GM06990 (cell line): Measurements from ENCODE around the gene HERC5.

Experiments
- DNase-seq: peaks from one replicate; pipeline ENCODE4 v3.0.0-alpha.2; 2011; ENCODE audit not compliant: insufficient read length; ENCODE audit errors: extremely low read depth
- H3K27me3 ChIP-seq: replicated peaks from 2 replicates; pipeline ENCODE4 v1.6.0; 2011; ENCODE audit warnings: low read length; ENCODE audit not compliant: control insufficient read depth, insufficient read depth
- H3K36me3 ChIP-seq: 2 replicates; pipeline ENCODE4 v1.5.1; 2011; ENCODE audit warnings: low read length; ENCODE audit not compliant: control insufficient read depth, insufficient read depth
- H3K4me3 ChIP-seq: replicated peaks from 2 replicates; pipeline ENCODE4 v1.5.1; 2011; ENCODE audit warnings: low read depth, mild to moderate bottlenecking, control low read depth, low read length
- CTCF ChIP-seq: IDR thresholded peaks from 2 replicates; pipeline ENCODE4 v1.5.1; 2011; ENCODE audit warnings: low read length, control low read depth, mild to moderate bottlenecking, inconsistent platforms; ENCODE audit not compliant: insufficient read depth, poor library complexity, severe bottlenecking

The HERC5 gene

GRCh38 chr4:88481537-88481936 is 24.6 kb downstream of the HERC5 start:
- H3K36me3 ChIP-seq: no peaks in the 10 kb centered on the region
- TF ChIP-seq CTCF: no peak
- H3K4me3 ChIP-seq: no peak overlapping the region
- H3K27me3 ChIP-seq: no peaks in the 10 kb centered on the region
- DNase-seq: no peak

GRCh38 chr4:88489100-88489761 is 32.3 kb downstream of the HERC5 start:
- no peaks in the 10 kb centered on the region; the same call in 1 of the 2 replicates for H3K36me3 ChIP-seq
- no peak for DNase-seq
- H3K27me3 ChIP-seq: no peaks in the 10 kb centered on the region
- H3K4me3 ChIP-seq: no peak overlapping the region
- no peak for TF ChIP-seq CTCF

- no peaks in the 10 kb centered on the region for H3K27me3 ChIP-seq
- no peak overlapping the region for H3K4me3 ChIP-seq
- H3K36me3 ChIP-seq: no peaks in the 10 kb centered on the region
- no peak for DNase-seq
- no peak for TF ChIP-seq CTCF
Observed at GRCh38 chr4:88497859-88498409, 41.0 kb downstream of the HERC5 start.

- no peak for TF ChIP-seq CTCF
- no peaks in the 10 kb centered on the region for H3K36me3 ChIP-seq
- H3K4me3 ChIP-seq: no peak overlapping the region
- no peak for DNase-seq
- no peaks in the 10 kb centered on the region for H3K27me3 ChIP-seq
Observed at GRCh38 chr4:88503344-88503743, 46.4 kb downstream of the HERC5 start.

GRCh38 chr4:88511236-88511635 is 54.3 kb downstream of the HERC5 start:
- H3K4me3 ChIP-seq: no peak overlapping the region
- TF ChIP-seq CTCF: no peak
- no peak for DNase-seq
- H3K27me3 ChIP-seq: no peaks in the 10 kb centered on the region
- H3K36me3 ChIP-seq: no peaks in the 10 kb centered on the region
